CD4-positive, alpha-beta T cell treated with Interleukin-17A for 1 hour (primary cell): Measurements from ENCODE around the gene KCNMA1.

Experiments used
- DNase-seq: peaks from one replicate; pipeline ENCODE4 v3.0.0-alpha.2; 2020

The KCNMA1 gene

DNA sequence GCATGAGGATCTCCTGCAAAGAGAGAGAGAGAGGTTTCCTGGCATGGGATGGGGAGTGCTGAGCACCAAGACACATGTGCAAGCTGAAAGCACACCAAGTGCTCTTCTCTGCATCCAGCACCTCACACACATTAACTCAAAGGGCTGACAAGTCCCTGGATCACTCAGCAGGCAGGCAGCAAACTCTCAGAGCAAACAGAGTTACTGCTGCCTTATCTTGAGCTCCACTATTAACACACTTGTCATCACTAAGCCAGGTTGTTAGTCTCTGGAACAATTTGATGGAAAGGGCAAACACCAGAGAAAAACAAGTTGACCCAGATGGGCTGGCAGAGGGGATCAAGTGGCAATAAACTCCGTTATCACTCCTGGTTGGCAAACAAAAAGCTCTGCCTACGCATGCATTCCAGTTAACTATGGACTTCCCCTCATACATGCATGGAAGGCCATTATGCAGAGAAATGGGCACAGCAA, 349.9 kb downstream of the KCNMA1 start:
- DNase-seq, result no peak

DNA sequence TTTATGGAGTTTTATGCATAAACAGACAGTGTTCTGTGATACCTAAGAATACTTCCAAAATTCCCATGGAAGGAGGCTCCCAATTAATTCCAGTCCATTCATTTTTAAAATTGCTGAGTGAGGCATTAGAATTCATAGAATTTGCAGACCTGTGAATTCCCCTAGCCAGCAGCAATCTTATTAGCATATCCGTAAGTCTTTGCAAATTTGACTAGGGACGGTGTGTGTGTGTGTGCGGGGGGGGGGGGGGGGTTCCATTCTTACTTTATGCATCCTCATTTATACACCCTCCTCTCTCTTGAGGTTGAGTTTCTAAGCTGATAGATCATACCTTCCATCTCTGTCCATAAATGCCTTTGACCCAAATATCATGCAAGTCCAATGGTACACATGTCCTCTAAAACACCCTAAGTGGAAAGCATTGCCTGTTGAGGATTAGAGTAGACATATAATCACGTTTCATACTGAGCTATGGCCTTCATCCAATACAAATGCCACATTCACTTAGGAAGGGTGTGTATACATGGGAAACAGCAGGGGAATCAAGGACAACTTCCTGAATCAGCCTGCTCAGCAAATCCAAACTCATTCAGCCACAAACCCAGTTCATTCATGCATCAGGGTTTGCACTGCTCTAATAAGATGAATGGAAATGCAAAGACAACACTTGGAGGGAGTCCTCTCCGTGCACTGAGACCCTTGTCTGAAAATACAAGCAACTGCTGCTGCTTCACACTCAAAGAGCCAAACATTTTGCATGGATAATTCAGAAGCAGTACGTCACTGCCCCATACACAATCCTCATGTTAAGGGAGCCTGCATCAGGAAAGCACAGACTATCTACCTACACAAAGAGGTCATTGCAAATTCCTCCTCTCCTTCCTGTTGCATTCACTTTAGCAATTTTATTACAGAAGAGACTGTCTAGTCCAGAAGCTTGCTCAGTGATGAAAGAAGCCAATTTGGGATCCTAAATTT, 350.8 kb downstream of the KCNMA1 start:
- no peak for DNase-seq

DNA sequence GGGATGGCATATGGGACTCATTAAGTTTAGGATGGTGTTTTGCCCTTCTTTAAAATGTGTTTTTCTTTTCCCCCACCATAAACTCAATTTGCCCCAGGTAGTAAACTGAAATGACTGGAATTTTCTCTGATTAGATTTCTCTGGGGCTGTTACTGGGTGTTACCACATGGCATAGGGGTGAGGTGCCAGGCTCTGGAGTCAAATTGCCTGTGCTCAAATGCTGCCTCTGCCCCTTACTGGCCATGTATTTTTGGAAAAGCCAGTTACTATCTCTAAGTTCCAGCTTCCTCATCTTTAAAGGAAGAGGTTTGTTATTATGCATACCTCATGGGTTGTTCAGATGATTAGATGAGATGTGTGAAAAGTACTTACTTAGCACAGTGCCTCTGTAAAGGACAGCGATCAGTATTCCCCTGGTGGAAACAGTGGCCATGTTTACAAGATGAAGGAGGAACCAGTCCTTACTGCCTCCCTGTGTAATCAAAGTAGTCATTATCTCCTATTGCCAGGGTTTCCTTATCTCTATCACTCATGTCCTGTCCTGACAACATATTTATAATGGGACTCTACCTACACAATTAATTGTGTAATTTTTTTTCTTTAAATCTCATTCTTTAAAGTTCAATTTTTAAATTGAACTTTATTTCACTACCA, 352.0 kb downstream of the KCNMA1 start:
- DNase-seq, result no peak

DNA sequence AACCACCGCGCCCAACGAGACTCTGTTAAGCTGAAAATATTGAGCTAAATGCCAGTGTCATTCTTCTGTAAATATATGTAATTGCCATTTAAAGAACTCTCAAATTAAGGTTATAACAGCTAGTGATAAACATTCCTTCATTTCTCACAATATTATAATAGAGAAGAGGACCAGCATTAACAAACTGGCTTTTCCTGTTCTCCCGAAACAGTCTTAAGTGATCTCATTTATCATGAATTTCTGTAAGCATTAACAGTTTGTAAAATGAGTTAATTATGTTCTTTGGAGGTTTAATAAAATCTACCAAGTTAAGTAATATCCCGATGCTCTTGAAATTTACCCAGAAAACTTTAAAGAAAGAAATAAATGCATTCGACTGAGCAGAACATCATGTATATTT, 352.8 kb downstream of the KCNMA1 start:
- no peak for DNase-seq

DNA sequence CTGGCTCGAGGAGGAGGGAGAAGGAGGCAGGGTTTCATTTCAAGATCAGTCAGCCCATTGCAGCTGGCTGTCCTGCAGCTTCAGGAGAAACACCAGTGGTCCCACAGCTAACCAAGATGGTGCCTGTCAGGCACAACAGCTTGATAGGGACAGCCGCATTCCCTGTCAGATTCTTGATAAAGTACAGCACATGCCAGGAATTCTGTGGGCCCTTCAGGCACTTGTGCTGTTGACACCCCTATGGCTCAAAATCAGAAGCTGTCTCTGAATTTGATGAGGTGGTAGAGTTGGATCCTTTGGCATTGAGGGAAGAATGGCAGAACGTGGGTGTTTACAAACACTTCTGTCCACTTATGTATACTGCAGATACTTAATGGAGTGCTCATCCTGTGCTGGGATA, 354.3 kb downstream of the KCNMA1 start:
- no peak for DNase-seq

DNA sequence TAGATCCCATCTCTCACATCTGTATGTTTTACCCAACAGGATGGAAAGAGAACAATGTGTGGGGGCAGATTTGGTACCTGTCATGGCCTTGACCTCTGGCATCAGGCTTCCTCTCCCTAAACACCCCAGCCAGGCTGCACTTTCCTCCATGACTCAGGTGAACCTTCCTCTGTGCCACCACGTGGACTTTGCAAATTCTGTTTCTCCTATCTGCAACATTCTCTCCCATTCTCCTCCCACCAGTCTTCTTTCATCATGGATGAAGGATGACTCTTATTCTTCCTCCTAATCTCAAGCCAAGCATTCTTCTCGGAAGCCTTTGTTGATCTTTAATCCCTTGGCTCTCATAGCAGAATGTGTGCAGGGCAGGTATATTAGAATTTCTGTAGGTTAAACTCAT, 355.4 kb downstream of the KCNMA1 start:
- no peak for DNase-seq

DNA sequence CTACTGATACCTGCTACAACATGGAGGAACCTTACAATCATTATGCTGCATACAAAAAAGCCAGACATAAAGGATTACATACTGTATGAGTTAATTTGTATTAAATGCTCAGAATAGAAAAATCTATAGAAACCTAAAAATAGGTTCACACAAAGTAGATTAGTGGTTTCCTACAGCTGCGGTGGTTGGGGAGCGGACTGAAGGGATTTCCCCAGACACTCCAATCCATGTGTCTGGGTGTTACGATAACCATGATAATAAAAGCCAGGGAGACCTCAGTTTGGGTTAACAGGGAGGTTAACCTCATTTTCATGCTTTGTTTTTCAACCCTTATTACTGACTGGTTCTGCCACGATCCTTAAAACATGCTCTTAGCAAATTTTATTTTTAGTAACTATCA, 355.9 kb downstream of the KCNMA1 start:
- no peak for DNase-seq

DNA sequence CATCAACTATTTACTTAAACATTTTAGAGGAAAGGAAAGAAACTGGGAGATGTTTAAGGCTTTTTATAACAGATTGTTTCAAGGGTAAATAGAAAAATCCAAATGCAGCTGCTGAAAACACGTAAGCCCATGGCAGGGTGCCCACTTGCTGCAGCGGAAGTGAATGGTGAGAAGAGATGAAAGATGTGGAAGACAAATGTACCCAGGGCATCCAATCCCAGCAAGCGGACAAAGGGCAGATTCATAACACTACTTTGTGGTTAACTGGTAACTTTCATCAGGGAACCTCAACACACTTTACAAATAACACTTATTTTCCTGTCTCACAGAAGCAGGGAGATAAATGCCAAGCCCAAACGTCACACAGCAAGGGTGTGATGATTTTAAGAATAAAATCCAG, 358.4 kb downstream of the KCNMA1 start:
- DNase-seq, result peak; percentile 13

DNA sequence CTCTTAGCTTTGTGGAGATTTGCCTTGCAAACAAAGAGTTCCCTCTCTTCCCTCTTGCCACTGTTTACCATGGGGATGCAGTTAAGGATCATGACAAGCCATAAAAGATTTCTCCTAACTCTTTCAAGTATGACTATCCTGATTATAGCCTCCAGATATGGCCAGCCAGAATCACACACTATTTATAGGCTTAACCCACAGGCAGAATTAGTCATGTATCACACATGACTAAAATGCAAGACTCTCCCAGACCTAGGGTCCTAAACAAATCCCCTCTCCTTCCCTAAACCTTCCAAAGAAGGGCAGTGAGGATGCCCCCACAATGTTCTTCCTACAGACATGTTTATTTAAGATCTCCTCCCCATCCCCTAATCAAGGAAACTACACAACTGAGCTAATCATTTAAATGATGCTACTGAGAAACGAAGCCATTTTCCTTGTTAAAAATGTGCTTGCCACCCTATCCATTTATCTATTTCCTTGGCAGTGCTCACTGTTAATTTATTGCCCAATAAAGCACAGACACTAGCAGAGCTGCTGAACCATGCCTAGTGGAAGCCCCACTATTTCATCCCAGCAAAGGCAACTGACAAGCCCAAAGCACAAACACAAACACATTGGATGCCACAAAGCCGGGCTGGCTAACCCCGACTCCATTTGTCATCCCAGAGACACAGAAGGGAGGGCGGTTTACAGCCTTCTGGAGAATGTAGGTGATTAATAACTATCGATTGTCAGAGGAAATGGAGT, 363.4 kb downstream of the KCNMA1 start:
- no peak for DNase-seq

DNA sequence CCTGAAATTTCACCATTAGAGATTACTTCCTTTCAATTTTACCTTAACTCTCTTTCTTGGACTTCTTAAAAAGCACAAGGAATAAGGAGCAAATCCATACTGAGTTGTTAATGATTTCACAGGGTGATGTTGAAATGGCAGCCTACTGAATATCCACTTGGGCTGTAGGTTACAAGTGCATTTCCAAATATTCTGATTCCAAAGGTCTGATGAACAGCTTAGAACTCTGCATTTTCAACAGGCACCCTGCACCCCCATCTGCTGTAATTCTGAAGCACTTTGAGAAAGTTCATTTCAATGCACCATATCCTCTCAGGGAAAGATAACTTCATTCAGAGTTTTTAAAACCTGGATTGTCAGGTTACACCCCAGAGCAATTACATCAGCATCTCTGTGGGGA, 368.4 kb downstream of the KCNMA1 start:
- no peak for DNase-seq

DNA sequence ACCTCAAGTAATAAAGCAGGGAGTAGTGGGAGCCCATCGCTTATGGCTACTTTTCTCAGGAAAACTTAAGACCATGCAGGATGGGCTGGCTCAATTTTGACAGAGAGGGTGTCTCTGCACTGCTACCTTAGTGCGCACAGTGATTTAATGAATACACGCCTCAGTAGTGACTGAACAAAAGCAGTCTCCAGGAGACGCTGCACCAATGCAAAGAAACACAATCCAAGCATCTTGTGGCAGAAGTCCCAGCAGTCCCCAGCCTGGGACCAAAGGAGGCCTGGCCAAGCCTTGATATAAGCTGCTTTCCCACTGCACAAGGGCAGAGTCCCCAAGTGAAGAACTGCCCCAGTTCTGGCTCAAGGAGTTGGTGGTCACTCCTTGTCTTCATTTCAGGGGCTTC, 368.9 kb downstream of the KCNMA1 start:
- DNase-seq, result no peak

DNA sequence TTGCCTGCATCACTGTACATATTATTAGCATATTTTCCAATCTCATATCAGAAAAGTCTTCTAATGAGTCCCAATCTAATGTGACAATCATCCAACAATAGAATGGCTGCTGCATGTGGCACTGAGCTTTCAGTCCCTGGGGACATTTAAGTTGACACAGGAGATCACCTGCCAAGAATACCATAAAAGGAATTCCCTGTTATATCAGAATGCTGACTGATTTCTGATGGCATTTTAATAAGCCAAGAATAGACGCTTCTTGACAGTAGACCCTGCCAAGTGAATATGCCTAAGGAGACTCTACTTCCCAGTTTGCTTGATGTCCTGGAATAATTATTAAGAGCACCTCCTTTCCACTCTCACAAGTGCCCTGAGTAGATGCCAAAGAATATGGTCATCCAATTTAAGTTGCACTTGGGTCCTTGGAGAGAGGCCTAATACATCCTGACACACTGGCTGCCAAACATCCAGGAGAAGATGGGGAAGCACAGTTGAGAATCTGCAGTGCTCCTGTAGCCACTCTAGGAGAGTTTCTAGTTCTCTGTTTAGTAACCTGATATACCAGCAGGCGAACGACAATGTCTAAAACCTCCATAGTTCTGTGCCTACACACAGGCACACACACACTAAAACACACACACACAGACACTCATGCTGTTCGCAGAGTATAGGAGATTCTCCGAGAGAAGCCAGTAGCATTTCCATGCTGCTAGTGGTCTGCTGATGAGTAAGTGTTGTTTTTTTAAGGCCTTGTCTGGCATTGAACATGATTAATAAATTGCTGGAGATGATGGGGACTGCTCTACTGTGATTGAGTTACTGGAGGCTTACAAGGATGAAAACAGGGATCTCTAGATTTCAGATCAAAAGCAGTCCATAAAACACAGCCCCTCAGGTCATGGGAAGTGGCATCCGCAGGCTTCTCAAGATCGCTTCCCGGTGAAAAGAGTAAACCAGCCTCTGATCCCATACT, 369.6 kb downstream of the KCNMA1 start:
- DNase-seq, result no peak

DNA sequence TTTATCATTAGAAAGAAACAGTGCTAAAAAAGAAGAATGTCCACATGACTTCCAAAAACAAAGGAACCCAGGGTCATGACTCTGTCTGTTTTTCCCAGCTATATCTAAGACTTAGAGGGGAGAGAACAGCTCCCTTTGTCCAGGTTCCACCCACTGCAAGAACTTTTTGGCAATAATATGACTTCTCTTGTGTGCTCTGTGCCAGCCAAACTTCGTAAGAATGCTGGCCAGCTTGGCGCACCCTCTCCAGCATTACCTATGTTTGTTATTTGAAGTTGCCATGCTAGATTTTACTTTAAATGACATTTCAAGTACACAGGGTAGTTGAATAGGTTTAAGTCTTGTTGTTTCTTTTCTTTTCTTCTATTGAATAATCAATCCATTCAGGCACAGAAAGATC, 371.4 kb downstream of the KCNMA1 start:
- DNase-seq, result no peak

DNA sequence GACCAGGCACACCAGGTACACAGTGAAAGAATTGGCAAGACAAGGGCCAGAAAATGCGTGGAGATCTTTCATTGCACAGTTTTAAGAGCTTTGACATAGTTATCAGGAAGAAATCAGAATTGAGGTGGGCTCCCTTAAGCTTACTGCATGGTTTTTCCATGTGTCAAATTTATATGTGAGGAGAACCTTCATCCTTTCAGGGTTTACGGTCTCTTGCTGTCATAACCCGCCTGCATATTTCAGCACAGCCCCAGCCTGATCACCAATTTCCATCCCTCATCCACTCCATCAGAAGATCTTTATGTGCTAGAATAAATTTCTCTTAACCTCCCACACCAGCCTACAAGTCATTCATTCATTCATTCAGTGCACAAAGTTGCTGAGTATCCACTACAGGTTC, 373.1 kb downstream of the KCNMA1 start:
- DNase-seq, result no peak

DNA sequence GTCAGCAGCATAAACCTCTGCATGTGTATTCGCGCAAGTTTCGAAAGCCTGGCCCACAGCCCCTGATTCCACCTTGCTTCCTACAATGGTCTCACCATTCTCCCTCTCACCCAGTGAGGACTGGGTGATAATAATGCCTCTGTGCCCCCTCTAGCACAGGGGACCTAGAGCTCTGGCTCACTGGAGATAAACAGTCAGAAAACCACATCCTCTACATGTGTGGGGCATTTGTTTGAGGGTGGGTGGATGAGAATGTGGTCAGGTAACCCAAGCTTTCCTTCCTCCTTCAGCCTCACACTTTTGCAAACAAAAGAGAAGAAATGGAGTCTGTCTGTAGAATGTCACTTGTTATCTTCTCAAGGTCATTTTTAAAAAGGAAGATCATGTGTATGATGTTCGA, 373.5 kb downstream of the KCNMA1 start:
- DNase-seq, result peak; percentile 19

DNA sequence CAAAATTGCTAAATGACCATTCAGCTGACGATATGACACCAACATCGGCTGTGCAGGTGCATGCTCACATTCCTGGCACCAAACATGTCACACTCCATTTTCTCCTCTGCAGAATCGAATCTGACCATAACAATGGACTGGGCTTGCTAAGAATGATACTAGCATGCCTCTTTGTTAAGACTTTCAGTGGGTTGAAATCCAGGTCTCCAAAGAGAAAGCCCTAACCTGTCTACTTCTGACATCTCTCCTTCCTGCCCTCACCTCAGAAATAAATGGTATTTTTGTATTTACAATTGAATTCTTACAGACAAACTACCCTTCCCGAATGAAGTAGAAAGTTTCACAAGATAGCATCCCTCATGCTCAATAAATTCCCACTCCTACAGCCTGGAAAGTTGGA, 373.9 kb downstream of the KCNMA1 start:
- DNase-seq, result no peak

DNA sequence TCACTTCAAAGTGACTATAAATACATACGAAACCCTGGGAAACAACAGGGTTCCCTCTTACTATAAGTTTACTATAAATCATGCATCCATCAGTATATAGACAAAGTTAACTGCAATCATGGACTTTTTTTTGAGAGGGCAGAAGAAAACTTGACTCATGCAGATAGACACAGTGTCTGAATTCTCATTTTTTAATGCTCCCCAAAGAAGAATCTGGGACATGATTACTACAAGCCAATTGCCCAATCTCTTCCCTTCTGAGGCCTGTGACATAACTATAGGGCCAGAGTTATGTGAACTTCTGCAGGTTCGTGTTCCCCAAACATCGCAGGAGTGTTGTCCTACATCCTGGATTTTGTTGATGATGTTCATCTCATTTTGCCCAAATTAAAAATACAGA, 376.5 kb downstream of the KCNMA1 start:
- no peak for DNase-seq

DNA sequence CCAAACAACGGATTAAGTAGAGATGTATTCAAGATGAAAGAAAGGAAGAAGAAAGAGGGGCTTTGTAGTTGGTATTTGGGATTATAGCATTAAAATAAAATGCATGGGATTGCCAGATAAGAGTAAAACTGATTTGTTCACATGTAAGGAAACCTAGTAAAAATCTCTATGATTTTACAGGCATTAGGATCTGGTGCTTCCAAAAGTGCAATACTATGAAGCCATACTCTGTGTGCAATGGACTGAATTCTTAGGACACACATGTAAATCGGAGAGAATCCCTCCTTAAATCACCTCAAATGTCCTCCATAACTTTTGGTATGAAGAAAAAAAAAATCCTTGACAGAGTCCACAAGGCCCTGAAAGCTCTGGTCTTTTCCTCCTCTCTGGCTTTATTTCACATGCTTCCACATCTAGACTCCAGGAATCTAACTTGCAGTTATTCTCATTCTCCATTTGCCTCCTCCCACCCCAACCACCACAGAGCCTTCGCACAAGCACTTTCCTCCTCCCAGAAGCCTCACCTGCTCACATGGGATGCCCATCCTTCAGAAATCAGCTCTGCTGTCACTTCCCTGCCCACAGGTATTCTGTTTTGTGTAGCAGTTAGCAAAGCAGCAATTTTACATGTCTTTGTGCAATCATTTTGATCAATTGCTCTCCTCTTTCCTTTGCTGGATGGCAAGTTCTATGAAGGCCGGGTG, 378.3 kb downstream of the KCNMA1 start:
- DNase-seq, result no peak

DNA sequence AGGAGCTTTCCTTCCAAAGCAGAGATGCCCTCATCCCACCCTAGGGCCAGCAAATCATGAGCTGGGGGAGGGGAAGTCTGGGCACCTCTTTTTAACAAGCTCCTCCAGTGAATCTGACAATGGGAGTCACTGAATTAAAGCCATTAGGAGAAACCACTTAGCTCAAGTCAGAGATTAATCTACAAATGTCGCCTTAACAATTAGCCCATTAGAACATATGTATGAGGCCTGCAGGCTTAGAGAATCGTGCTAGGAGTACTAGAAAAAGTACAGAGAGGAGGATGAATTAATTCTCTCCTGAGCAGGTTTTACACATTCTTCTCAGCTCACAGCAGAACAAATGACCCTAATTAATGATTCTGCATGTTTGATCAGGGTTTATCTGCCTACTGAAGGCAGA, 381.3 kb downstream of the KCNMA1 start:
- DNase-seq, result no peak

DNA sequence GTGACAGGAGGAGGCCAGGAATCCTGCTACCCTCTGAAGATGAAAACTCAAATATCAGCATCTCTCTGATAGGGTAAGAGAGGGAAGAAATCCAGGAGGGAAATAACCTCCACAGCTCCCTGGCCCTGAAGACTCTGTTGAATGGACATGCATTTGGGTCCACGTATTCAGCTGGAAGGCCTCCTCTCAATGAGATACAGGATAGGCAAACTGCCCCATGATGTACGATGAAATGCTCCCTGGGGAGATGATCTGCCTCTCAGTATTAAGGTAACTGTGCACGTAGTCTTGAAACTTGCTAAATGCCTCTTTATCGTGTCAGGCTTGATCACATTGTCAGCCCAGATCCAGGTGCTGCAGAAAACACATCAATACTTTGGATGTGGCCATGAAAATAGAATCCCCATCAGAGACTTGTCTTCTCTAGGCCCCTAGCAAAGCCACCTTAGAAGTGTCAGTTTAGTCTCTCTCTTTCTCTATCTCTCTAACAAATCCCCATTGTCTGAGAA, 384.0 kb downstream of the KCNMA1 start:
- no peak for DNase-seq

DNA sequence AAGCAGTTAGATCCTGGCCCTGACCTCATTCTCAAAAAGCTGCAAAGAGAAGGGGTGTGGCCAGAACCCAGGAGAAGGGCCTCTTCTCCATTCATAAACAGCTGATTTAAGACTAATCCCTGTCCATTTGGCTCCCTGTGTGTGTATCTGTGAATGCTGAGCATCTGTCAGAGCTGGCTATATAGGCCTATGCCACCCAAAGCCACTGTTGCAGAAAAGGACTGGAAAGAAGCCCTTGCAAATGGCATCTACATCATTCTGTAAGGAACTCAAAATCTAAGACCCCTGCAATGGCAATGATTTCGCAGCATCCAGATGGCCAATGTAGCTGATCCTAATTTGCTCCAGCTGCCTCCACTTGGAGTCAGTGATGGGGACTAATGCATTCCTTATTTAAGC, 384.5 kb downstream of the KCNMA1 start:
- DNase-seq, result no peak
